GM21390 (cell line): ENCODE results near the gene LFNG.
"Not testable (repeated sequence)": the region's sequence is repeated elsewhere in the genome, so short reads cannot be mapped to it uniquely, and the experiment has no call there.

ENCODE experiments used
- ATAC-seq: cut with Tn5 transposase; IDR thresholded peaks from one replicate; pipeline ENCODE4 v1.9.1; 2021; ENCODE audit not compliant: unreplicated experiment

LFNG gene

DNA sequence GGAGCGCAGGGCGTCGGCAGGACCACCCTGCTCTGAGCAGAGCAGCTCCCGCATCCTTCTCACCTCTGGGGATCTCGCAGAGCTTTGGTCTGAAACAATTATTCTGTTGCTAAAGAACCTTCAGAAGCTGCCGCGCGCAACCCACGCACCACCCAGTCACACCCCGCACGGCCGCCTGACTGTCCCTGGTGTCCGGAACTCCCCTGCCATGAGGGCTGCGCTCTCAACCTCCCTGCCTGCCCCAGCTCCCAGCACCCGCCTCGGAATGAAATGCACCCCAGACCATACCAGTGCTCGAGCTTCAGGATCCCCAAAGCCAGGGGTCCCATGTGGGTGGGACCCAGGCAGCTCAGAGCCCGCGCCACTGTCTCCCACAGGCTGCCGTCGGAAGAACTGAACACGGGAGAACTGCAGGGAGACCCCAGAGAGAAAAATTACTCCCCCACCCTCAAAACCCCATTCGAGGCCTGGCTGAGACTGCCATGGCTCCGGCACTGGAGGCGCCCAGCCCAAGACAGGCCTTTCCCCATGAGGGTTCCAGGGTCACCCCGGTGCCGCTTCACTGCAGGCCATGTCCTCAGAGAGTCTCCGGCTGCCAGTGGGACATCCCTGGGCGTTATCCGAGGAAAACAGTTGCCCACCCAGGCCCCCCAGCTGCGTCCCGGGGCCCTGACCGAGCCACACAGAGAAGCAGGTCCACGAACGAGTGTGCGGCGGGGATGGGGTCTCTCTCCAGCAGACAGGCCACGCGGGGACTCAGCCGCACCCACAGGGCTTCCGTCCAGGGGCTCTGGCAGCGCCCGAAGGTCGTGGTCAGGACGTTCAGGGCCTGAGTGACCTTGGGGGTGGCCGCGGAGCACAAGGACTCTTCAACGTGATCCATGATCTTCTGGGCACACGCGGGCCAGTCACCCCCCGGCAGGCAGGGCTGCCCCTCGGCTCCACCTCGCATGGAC, 23.6 kb downstream of the LFNG start:
- no peak for ATAC-seq

DNA sequence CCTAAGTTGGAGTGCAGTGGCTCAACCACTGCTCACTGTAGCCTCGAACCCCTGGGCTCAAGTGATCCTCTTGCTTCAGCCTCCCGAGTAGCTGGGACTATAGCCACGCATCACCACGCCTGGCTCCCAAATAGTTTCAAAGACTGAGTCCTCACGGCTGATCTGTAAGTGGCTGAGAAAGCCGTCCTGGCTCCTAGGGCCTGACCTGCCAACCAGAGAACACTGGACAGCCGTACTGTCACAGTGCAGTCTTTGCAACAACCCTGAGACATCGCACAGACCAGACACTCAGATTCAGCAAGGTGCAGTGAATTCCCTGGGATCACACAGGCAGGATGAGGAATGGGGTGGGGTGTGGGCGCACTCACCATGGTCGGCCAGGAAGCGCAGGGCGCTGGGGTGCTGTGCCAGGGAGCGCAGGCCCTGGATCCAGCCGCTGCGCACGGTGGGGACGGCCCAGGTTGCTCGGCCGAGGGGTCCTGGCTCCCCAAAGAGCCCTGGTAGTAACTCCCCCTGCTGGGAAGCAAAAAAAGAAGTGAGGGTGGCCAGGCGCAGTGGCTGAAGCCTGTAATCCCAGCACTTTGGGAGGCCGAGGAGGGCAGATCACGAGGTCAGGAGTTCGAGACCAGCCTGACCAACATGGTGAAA, 25.1 kb downstream of the LFNG start:
- ATAC-seq = no peak

DNA sequence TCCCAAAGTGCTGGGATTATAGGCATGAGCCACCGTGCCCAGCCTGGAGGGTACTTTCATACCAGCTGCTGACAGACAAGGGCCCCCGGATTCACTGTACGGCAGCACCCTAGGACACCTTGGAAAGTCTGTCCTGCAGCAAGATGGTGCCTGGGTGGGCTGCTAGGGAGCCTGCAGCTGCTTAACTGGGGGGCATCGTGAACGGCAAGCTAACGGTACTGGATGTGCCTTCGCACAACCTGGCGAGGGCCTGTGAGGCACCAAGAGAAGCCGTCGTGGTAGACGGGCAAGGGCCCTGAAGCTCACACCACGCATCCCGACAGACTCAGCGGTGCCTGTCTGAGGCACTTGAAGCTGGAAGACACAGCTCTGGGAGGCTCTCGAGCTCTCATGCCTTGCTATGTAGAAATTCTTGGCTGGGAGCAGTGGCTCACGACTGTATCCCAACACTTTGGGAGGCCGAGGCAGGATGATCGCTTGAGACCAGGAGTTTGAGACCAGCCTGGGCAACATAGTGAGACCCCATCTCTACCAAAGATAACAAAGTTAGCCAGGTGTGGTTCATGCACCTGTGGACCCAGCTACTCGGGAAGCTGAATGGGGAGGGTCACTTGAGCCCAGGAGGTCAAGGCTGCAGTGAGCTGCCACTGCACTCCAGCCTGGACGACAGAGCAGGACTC, 26.3 kb downstream of the LFNG start:
- no peak for ATAC-seq

DNA sequence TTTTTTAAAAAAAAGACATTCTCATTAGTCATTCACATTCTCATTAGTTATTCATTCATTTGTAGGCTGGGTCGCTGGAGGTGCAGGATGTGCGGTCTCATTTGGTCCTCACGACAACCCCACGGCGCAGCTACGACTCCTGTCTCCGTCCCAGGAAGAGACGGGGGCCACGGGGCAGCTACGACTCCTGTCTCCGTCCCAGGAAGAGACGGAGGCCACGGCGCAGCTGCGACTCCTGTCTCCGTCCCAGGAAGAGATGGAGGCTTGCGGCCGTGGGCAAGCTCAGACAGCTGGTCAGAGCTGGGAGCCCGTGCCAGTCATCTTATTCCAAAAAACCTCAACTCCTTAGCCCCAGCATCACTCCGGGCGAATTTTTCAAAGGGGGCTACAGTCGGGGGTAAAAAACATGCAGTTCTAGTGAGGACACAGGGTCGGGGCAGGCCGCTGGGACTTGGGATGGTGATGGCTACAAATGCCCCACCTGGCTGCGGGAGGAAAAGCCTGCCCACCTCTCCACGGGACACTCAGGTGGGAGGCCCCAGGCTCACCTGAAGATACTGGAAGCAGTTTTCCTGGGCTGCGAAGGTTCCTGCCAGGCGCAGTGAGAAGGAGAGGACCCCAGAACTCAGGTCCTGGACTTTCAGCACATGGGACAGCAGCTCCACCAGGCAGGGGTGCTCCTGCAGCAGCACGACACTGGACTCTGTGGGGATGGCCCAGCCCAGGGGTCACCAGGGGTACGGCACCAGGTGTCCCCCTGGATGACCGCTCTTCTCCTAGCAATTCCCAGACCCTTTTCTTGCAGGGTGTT, 27.4 kb downstream of the LFNG start:
- ATAC-seq = no peak

DNA sequence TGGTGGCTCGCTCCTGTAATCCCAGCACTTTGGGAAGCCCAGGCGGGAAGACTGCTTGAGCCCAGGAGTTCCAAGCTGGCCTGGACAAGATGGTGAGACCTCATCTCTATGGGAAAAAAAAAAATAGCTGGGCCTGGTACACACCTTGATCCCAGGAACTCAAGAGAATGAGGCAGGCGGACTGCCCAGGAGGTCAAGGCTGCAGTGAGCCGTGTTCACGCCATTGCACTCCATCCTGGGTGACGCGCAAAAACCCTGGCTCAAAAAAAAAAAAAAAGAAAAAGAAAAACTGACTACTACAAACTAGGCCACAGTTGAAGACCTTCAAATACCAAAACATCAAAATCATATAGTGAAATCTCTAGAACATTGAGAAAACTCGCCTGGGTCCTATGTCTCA, 31.8 kb downstream of the LFNG start:
- no peak for ATAC-seq

DNA sequence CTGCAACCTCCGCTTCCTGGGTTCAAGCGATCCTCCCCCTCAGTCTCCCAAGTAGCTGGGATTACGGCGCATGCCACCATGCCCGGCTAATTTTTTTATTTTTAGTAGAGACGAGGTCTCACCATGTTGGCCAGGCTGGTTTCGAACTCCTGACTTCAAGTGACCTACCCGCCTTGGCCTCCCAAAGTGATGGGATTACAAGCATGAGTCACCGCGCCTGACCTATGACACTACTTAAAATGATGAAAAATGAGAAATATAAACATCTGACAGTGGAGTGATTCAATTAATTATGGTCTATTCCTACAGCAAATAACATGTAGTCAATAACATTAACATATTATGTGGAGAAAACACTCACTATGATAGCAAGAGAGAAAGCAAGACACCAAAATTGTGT, 33.5 kb downstream of the LFNG start:
- ATAC-seq = no peak

DNA sequence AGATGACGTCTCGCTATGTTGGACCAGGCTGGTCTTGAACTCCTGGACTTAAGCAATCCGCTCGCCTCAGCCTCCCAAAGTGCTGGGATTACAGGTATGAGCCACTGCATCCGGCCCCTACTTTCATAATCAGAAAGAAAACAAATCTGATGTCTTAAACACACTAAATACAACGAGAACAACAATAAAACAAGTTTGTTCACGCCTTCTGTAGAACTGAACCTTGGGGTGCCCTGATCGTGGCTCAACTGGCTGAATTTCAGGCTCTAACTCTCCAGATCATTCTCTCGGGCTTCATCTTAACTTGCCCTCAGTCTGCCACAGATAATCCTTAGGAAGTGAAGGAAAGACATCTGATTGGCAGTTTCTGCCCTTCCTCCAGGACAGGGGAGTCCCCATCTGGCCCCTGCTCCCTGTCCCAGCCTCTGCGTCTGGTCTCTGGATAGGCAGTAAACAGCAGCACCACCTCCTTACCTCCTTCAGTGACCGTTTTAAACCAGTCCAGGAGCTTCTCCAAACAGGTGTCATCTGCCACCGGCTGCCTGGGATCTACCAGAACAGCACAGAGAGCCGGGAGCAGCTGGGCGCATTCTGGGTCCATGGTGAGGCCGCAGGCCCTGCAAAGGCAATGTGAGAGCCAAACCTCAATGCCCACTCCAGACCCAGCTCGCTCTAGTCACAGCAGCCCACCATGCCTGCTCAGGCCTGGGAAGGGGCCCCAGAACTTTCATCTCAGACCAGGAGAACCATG, 34.4 kb downstream of the LFNG start:
- no peak for ATAC-seq

DNA sequence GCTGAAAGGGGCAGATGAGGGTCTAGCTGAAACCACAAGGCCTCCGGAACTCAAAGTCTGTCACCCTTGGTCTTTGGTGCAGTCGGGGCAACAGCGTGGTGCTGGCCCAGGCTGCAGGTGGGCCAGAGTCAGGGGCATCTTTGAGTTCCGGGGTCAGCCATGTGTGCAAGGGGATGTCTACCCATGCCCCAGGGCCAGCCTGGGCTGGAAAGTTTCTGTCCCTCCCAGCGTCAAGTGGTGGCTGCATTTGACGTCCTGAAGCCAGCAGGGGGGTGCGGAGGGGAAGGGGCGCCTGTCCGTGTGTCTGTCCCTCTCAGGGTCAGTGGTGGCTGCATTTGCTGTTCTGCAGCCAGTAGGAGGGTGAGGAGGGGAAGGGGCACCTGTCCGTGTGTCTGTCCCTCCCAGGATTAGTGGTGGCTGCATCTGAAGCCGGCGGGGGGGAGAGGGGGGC, 35.1 kb downstream of the LFNG start:
- no peak for ATAC-seq

DNA sequence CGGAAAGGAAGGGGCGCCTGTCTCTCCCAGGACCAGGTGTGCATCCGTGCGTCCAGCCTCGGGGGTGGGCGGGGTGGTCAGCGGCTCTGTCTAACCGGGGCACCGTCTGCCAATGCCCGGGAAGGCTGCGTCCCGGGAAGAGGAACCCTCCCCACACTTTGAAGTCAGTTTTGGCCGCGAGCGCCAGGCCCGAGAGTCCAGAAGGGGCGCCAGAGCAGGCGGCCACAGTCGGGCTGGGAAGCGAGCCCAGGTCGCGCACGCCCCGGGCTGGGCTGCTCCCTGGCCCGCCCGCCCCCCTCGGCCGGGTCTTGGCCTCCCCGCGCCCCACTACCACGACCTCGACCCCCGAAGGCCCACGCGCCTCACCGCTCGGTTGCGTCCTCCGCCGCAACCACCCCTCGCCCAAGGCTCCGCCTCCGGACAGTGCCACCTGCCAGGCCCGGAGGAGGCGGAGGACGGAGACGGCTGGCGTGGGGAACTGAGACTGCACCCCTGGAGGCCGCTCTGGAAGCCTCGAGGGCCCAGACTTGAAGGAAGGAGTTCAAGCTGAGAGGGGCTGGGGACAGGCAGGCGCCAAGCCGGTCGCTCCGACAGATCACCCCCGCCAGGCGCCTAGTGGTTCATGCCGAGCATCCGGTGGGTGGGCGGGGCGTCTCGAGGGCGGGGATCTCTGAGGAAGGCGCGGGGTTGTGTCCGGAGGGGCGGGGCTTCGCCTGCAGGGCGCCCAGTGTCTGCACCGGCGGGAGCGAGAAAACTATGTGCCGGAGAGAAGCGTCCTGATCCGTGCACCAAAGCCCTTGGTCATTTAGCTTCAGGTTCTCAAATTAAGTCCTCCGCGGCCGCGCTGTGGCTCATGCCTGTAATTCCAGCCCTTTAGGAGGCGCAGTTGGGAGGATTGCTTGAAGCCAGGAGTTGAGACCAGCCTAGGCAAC, 35.8 kb downstream of the LFNG start, which contains the start of gene BRAT1:
Gene BRAT1 (minus strand): TSS at position 404 of the 932 bp plus-strand sequence. CDS start 1,093 bp downstream, outside the sequence.
- peak; percentile 70 for ATAC-seq

DNA sequence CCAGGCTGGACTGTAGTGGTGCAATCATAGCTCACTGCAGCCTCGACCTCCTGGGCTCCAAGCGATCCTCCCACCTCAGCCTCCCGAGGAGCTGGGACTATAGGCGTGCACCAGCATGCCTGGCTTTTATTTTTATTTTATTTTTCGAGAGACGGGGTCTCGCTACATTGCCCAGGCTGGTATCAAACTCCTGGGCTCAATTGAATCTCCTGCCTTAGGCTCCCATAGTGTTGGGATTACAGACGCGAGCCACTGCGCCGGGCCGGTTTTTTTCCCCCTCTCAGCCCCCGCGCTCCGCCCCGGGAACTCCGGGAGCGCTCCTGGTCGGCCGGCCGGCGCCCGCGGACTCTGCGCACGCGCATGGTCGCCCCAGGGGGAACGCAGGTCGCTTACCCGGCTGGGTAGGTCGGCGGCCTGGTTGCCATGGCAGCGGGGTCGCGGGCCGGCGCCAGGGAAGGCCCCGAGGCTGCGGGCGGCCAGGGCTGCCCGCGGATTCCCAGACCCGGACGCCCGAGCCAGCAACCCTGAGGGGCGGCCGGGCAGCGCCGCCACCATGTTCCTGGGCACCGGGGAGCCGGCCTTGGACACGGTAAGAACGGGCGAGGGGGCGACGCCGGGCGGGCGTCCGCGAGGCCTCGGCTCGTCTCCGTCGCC, 39.2 kb downstream of the LFNG start, which contains the start of gene IQCE:
Gene IQCE (plus strand): TSS at position 351 of the 654 bp plus-strand sequence. CDS start 203 bp downstream, at position 554.
- ATAC-seq = peak; percentile 53

DNA sequence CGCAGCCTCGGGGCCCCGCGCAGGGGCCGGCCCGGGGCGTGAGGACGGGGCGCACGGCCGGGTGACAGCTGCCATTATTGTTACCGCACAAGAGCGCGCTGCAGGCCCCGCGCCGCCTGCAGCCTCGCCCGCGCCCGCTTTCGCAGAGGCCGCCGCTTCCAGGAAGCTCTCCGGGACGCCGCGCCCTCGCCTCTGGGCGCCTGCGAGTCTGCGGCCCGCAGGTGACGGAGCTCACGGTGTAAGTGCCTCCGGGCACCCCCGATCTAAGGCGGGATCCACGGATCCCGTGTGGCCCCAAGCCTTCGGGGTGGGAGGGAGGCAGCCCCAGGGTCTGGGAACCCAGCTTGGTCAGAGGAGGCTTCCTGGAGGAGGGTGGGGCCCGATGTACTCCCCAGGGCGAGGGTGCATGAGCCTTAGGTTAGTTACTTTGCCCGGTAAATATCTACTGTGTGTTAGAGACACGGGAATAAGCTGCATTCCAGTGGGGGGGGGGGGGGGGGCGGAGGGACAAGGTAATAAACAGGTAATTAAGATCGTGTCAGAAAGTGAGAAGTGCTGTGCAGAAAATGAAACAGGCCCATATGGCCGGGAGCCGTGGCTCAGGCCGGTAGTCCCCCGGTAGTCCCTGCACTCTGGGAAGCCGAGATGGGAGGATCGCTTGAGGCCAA, 39.8 kb downstream of the LFNG start:
- peak; percentile 15 for ATAC-seq

DNA sequence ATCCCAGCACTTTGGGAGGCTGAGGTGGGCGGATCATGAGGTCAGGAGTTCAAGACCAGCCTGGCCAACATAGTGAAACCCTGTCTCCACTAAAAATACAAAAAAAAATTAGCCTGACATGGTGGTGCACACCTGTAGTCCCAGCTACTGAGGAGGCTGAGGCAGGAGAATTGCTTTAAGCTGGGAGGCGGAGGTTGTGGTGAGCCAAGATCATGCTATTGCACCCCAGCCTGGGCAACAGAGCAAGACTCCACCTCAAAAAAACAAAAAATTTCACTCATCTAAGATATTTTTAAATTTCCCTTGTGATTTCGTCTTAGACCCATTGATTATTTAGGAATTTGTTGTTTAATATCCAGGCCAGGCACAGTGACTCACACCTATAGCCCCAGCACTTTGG, 44.4 kb downstream of the LFNG start:
- not testable (repeated sequence) for ATAC-seq

DNA sequence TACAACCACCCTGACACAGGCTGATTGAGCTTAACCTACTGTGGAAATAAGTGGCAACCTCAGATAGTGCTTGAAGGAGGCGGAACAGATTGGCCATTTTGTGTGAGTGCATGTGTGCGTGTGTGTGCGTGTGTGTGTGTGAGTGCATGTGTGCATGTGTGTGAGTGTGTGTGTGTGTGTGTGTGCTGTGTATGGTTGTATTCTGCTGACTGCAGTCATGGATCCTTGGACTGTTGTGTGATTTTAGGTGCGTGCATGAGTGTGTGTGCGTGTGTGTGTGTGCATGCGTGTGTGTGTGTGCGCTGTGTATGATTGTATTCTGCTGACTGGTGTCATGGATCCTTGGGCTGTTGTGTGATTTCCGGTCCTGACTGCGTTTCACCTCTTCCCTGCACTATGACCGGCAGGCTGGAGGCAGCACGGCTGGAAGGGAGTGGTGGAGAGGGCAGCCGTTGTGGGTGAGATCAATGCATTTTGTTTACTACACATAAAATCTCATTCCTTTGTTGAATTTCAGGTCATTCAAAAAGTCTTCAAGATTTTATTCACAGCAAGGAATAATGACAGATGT, 45.5 kb downstream of the LFNG start:
- ATAC-seq = no peak

DNA sequence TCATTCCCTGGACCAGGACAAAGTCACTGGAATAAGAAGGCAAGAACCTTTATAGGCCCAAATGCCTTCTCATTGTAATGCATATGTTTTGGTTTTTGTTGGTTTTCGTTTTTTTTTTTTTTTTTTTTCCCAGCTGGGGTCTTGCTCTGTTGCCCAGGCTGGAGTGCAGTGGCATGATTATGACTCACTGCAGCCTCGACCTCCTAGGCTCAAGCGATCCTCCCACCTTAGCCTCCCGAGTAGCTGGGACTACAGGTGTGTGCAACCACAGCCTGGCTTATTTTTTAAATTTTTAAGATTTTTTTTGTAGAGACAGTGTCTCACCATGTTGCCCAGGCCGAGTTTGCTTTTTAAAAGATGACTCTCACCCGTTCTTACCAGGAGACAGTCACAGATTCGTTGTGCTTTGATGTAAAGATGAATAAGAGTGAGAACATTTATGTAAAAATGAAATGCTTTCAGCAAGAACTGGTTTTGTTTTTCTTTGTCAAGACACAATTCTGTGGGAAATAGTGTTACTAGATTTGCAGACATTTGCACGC, 46.8 kb downstream of the LFNG start:
- peak; percentile 39 for ATAC-seq

DNA sequence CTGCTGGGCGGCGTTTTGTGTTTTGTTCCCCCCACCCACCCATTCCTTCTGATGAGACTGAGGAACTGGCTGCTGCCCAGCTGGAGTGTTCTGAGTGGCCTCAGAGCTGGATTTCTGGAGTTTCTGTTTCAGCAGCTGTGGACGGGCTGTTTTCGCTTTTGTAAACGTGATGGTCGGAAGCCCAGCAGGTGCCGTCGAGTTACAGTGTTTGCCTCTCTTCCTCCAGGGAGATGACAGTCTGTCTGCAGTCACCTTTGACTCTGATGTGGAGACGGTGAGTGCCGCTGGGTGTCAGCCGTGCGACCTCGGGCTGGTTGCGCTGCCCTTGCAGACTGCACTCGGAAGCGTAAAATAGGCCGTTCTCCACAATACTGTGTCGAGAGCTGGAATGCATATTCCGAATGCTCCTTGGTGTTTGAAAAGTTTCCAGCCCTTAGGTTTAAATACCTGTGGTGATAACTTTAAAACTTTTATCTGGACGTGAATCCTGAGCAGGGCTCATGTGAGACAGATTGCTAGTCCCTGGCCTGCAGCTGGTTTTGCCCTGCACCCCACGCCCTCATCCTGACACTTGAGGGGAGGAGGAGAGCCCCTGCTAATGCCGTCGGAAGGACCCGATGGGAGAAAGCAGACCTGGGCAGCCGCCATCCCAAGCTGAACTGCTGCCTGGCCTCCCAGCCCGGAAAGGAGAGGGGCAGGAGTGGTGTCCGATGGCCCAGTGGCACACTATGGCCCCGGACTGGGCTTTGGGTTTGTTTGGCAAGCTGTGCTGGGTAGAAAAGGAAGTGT, 47.5 kb downstream of the LFNG start:
- peak; percentile 92 for ATAC-seq

DNA sequence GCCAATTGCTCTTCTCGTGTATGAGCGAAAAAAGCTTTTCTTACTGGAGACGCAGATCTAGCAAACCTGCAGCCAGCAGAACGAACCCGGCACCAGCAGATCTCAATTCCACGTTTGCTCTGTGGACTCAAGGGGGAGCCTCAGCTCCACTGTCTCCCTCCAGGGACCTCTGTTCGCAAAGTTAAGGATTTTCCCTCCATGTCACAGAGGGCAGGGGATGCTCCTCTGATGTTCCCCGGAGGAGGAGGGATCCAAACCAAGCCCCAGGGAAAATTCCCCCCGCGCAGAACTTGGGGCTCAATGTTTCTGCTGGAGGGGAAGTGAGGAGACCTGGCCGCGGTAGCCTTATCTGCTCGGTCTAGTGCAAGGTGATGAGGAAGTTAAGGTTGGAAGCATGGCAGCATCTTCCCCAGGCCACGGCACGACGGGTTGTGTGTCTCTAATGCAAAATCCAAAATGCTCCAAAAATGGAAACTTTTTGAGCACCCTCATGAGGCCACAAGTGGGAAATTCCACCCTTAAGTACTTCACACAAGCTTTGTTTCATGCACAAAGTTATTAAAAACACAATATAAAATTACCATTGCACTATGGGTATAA, 48.2 kb downstream of the LFNG start:
- ATAC-seq = no peak
